ENCODE data around the gene IRF8.

Gene IRF8

GRCh38 chr16:85884808-85885463 lies 14.0 kb upstream of the IRF8 start:
- Histone ChIP-seq H3K36me3 (no peaks in the 10 kb centered on the region), H3K27me3 (peaks cover 87% of the 10 kb centered on the region), H3K4me3 (ENCODE audit: low read depth, low read length) (no peak overlapping the region), H3K9me3 (no peaks in the 10 kb centered on the region), H3K4me1 (no peaks in the 10 kb centered on the region)
- no peak for DNase-seq
- no peak for TF ChIP-seq CTCF (IDR thresholded peaks at IDR 0.05; ENCODE audit: low read depth, low read length)

GRCh38 chr16:85885537-85885936 lies 13.4 kb upstream of the IRF8 start:
- H3K4me1 ChIP-seq, result no peaks in the 10 kb centered on the region
- no peak for DNase-seq
- no peak for TF ChIP-seq CTCF (IDR thresholded peaks at IDR 0.05; ENCODE audit: low read depth, low read length)
- no peaks in the 10 kb centered on the region for H3K9me3 ChIP-seq
- peaks cover 87% of the 10 kb centered on the region for H3K27me3 ChIP-seq
- H3K4me3 ChIP-seq (ENCODE audit: low read depth, low read length), result no peak overlapping the region
- H3K36me3 ChIP-seq, result no peaks in the 10 kb centered on the region

GRCh38 chr16:85888405-85889331 lies 10.3 kb upstream of the IRF8 start:
- H3K36me3 ChIP-seq, result no peaks in the 10 kb centered on the region
- H3K27me3 ChIP-seq, result peaks cover 86% of the 10 kb centered on the region
- TF ChIP-seq CTCF (IDR thresholded peaks at IDR 0.05; ENCODE audit: low read depth, low read length), result no peak
- no peak for DNase-seq
- H3K4me3 ChIP-seq (ENCODE audit: low read depth, low read length), result no peak overlapping the region
- no peaks in the 10 kb centered on the region for H3K4me1 ChIP-seq
- no peaks in the 10 kb centered on the region for H3K9me3 ChIP-seq

- H3K36me3 ChIP-seq, result no peaks in the 10 kb centered on the region
- H3K4me3 ChIP-seq (ENCODE audit: low read depth, low read length), result no peak overlapping the region
- H3K4me1 ChIP-seq, result no peaks in the 10 kb centered on the region
- H3K27me3 ChIP-seq, result peaks cover 84% of the 10 kb centered on the region
- no peak for DNase-seq
- no peak for TF ChIP-seq CTCF (IDR thresholded peaks at IDR 0.05; ENCODE audit: low read depth, low read length)
- H3K9me3 ChIP-seq, result no peaks in the 10 kb centered on the region
These were observed 7.8 kb upstream of the IRF8 start for GRCh38 chr16:85891033-85891775.

- no peaks in the 10 kb centered on the region for H3K9me3 ChIP-seq
- H3K36me3 ChIP-seq, result no peaks in the 10 kb centered on the region
- no peak overlapping the region for H3K4me3 ChIP-seq (ENCODE audit: low read depth, low read length)
- no peak for DNase-seq
- peaks cover 84% of the 10 kb centered on the region for H3K27me3 ChIP-seq
- TF ChIP-seq CTCF (IDR thresholded peaks at IDR 0.05; ENCODE audit: low read depth, low read length), result no peak
- H3K4me1 ChIP-seq, result no peaks in the 10 kb centered on the region
These were observed 7.2 kb upstream of the IRF8 start for GRCh38 chr16:85891776-85892166.
